GM15510 (cell line): ENCODE measurements around the gene RITA1.

Experiments
- POLR2A ChIP-seq: IDR thresholded peaks from 3 replicates; pipeline ENCODE4 v1.6.1; 2011; ENCODE audit warnings: borderline replicate concordance; ENCODE audit not compliant: insufficient read length; ENCODE audit errors: extremely low read depth

Gene RITA1

GRCh38 chr12:113149361-113150150 lies 36.0 kb upstream of the RITA1 start, which contains the start of gene CFAP73:
Gene CFAP73 (plus strand): TSS chr12:113149724. CDS start chr12:113149858, 134 bp downstream.
- TF ChIP-seq POLR2A, result no peak

DNA sequence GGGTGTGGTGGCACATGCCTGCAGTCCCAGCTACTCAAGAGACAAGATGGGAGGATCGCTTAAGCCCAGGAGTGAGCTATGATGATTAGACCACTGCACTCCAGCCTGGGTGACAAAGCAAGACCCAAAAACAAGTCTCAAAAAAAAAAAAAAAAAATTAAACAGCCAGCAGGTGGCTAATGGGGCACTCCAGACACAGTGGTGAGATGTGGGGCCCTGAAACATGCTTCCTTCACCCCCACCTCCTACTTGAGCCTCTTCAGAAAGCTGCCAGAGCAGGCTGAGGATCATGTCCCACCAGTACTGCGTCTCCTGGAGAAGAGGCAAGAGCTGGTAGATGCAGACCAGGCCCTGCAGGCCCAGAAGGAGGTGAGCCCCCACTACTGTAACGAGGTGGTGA lies 33.9 kb upstream of the RITA1 start:
- TF ChIP-seq POLR2A, result no peak

DNA sequence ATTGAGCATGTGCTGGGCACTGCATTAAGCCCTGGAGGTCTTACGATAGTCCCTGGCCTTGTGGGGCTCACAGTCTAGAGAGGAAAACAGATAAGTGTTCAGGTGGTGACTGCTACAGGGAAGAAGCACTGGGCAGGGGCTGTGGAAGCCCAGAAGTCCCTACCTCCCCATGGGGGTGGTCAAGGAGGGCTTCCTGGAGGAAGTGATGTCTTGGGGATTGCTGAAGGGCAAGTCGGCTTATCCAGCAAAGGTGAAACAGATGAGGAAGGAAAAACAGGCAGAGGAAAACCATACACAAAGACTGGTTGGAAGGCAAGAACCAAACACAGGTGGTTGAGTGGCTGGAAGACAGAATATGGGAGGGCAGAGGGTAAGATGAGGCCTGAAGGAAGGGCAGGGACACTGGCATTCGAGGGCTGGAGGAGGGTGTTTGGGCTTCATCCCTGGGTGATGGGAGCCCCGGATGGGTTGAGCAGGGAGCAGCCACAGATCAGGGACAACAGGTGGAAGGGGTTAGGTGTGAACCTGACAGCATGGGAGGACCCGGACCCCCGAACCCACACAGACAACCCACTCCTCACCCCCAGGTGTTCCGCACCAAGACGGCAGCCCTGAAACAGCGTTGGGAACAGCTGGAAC lies 33.2 kb upstream of the RITA1 start:
- no peak for TF ChIP-seq POLR2A

DNA sequence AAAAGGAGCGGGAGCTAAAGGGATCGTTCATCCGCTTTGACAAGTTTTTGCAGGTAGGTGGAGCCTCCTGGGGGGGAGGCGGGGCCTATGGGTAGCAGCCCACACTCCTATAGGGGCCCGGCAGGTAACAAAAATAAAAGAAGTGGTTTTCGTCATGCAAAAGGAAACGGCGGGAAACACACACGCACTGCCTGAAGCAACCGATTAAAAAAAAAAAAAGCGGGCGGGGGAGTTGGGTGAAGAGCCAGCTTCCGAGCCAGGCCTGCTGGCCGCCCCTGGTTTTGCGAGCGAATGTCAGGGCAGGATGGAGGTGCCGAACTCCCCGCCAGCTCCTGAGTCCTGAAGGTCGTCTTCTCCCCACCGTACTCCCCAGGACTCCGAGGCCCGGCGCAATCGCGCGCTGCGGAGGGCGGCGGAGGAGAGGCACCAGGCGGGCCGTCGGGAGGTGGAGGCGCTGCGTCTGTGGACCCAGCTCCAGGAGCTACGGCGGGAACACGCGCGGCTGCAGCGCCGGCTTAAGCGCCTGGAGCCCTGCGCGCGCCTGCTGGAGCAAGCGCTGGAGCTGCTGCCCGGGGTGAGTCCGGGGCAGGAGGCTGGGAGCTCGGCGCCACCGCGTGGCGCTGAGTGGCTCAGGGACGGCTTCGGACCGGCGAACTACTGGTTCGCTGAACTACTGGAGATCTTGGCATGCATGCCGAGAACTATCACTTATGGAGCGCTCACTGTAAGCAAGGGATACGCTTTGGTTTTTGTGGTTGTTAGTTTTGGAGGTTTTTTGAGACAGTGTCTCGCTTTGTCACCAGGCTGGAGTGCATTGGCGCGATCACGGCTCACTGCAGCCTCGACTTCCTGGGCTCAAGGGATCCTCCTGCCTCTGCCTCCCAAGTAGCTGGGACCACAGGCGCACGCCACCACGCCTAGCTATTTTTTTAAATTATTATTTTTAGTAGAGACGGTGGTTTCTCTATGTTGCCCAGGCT lies 32.4 kb upstream of the RITA1 start:
- TF ChIP-seq POLR2A, result no peak

DNA sequence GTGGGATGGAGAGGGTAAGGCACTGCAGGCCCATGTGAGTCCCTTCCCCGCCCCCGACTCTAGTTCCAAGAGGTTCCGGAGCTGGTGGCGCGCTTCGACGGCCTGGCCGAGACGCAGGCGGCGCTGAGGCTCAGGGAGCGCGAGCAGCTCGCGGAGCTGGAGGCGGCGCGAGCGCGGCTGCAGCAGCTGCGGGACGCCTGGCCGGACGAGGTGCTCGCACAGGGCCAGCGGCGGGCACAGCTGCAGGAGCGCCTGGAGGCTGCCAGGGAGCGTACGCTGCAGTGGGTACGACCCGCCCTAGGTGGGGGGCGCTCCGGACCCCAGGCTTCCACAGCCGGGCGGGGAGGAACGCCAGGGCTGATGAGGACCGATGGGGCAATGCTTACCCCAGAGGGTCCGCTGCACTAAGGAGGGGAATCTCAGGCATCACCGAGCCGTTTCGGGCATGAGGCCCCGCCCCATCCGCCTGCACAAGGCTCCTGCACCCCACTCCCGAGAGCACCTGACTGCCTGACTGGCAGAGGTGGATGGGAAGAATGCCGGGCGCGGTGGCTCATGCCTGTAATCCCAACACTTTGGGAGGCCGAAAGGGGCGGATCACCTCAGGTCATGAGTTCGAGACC lies 31.1 kb upstream of the RITA1 start:
- TF ChIP-seq POLR2A, result no peak

DNA sequence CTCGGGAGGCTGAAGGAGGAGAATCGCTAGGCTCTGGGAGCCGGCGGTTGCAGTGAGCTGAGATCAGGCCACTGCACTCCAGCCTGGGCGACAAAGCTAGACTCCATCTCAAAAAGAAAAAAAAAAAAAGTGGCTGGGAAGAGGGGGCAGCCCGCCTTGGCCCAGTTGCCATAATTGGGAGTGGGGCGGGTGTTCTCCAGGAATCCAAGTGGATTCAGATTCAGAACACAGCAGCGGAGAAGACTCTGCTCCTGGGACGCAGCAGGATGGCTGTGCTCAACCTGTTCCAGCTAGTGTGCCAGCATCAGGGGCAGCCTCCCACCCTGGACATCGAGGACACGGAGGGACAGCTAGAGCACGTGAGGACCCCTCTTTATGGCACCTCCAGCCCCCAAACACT lies 30.5 kb upstream of the RITA1 start:
- TF ChIP-seq POLR2A, result no peak

GRCh38 chr12:113155646-113156045 lies 29.9 kb upstream of the RITA1 start:
- TF ChIP-seq POLR2A, result no peak

GRCh38 chr12:113157218-113157859 lies 28.2 kb upstream of the RITA1 start:
- no peak for TF ChIP-seq POLR2A

- TF ChIP-seq POLR2A, result no peak
Measured at GRCh38 chr12:113158439-113159203, 26.9 kb upstream of the RITA1 start.

- no peak for TF ChIP-seq POLR2A
Measured at GRCh38 chr12:113159937-113160336, 25.6 kb upstream of the RITA1 start.

- no peak for TF ChIP-seq POLR2A
Measured at GRCh38 chr12:113161415-113162016, 24.0 kb upstream of the RITA1 start.

DNA sequence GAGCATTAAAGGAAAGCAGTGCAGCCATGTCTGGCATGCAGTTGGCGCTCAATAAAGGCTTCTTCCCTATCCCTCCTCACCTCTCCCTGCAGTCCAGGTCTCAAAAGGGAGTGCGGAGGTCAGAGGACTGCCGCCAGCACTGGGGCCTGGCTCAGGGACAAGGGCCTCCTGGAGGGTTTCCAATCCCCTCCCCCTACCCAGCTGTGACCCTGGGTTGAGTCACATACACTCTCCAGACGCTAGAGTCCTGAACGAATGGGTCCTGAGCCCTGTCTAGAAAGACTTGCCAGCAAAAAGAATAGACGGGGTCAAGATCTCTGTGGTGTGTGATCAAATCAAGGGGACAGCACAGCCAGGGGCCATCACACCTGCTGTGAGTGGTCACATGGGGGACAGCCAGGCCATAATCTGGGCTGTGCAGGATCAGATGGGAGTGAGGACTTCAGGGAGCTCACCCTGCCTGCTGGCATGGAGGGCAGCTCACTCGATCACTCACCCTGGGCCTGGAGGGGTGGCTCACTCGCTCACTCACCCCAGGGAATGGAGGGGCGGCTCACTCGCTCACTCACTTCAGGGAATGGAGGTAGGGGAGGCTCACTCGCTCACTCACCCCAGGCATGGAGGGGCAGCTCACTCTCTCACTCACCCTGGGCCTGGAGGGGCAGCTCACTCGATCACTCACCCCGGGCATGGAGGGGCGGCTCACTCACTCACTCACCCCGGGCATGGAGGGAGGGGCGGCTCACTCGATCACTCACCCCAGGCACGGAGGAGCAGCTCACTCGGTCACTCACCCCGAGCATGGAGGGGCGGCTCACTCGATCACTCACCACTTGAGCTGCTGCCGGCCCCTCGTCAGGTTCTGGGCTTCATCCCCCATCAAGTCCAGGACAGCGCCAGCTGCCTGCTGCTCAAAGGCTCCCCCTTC lies 23.2 kb upstream of the RITA1 start:
- no peak for TF ChIP-seq POLR2A

GRCh38 chr12:113163030-113163360 lies 22.5 kb upstream of the RITA1 start:
- TF ChIP-seq POLR2A, result no peak

- TF ChIP-seq POLR2A, result no peak
Measured at GRCh38 chr12:113164014-113164413, 21.5 kb upstream of the RITA1 start.
